HepG2 (cell line): ENCODE data around the gene PSG2.
"Not testable (repeated sequence)": the region's sequence is repeated elsewhere in the genome, so short reads cannot be mapped to it uniquely, and the experiment has no call there.

Source experiments
- ASH2L ChIP-seq: fragments of 300-600, 200-600 bp; sonication (generic); IDR thresholded peaks from 2 replicates; pipeline ENCODE4 v1.7.0; 2017; ENCODE audit warnings: low read depth, mild to moderate bottlenecking, moderate library complexity, mixed read lengths, low read length; ENCODE audit not compliant: insufficient read length
- BRF2 ChIP-seq: sonication (generic); formaldehyde crosslinking; IDR thresholded peaks from 2 replicates; pipeline ENCODE4 v1.8.1; 2022; ENCODE audit warnings: mild to moderate bottlenecking, missing genetic modification reagents
- CBX1 ChIP-seq: IDR thresholded peaks from one replicate; pipeline ENCODE4 v1.6.1; 2016; ENCODE audit warnings: antibody characterized with exemption, low read depth
- CHD2 ChIP-seq: IDR thresholded peaks from 2 replicates; pipeline ENCODE4 v1.6.1; 2011; ENCODE audit warnings: low read depth, low read length, improper control_type of control experiment
- EHMT2 ChIP-seq: fragments of 200-600 bp; sonication (generic); IDR thresholded peaks from 2 replicates; pipeline ENCODE4 v1.7.0; 2017; ENCODE audit warnings: antibody characterized with exemption, low read depth, low read length, borderline replicate concordance
- FOXC1 ChIP-seq: sonication (generic); formaldehyde crosslinking; IDR thresholded peaks from 2 replicates; pipeline ENCODE4 v1.8.0; 2022; ENCODE audit warnings: mild to moderate bottlenecking, missing genetic modification reagents, borderline replicate concordance
- KIAA2018 ChIP-seq: sonication (generic); formaldehyde crosslinking; IDR thresholded peaks from 2 replicates; pipeline ENCODE4 v1.5.0; 2020; ENCODE audit warnings: mild to moderate bottlenecking, missing genetic modification reagents, borderline replicate concordance
- NFE2L2 ChIP-seq: fragments of 150-350 bp; IDR thresholded peaks from 2 replicates; pipeline ENCODE4 v1.6.1; 2014; ENCODE audit warnings: low read length
- SCMH1 ChIP-seq: sonication (generic); formaldehyde crosslinking; IDR thresholded peaks from 2 replicates; pipeline ENCODE4 v1.9.0; 2021; ENCODE audit warnings: missing genetic modification reagents, mild to moderate bottlenecking, borderline replicate concordance
- SETDB1 ChIP-seq: sonication (generic); formaldehyde crosslinking; IDR thresholded peaks from 2 replicates; pipeline ENCODE4 v1.5.1; 2020; ENCODE audit warnings: missing genetic modification reagents, mild to moderate bottlenecking, borderline replicate concordance
- THAP9 ChIP-seq: sonication (generic); formaldehyde crosslinking; IDR thresholded peaks from 2 replicates; pipeline ENCODE4; 2020; ENCODE audit warnings: missing genetic modification reagents, mild to moderate bottlenecking, borderline replicate concordance
- ZFP1 ChIP-seq: IDR thresholded peaks from 2 replicates; pipeline ENCODE4 v1.6.1; 2016

- not testable (repeated sequence) for TF ChIP-seq CBX1; CHD2; ZFP1; FOXC1 (CRISPR knock-in tag); NFE2L2; ASH2L; SCMH1 (CRISPR knock-in tag); BRF2 (CRISPR knock-in tag); EHMT2; SETDB1; THAP9 (CRISPR knock-in tag); KIAA2018 (CRISPR knock-in tag)
These were observed 32.1 kb upstream of the PSG2 start for GRCh38 chr19:43114626-43115025.
